HG02943 (cell line): ENCODE measurements around the gene CPZ.
"Not testable (repeated sequence)": the region's sequence is repeated elsewhere in the genome, so short reads cannot be mapped to it uniquely, and the experiment has no call there.

ENCODE experiments used
- ATAC-seq: cut with Tn5 transposase; IDR thresholded peaks from one replicate; pipeline ENCODE4 v1.9.1; 2021; ENCODE audit warnings: mild to moderate bottlenecking, low read depth, moderate library complexity; ENCODE audit not compliant: unreplicated experiment

The CPZ gene

DNA sequence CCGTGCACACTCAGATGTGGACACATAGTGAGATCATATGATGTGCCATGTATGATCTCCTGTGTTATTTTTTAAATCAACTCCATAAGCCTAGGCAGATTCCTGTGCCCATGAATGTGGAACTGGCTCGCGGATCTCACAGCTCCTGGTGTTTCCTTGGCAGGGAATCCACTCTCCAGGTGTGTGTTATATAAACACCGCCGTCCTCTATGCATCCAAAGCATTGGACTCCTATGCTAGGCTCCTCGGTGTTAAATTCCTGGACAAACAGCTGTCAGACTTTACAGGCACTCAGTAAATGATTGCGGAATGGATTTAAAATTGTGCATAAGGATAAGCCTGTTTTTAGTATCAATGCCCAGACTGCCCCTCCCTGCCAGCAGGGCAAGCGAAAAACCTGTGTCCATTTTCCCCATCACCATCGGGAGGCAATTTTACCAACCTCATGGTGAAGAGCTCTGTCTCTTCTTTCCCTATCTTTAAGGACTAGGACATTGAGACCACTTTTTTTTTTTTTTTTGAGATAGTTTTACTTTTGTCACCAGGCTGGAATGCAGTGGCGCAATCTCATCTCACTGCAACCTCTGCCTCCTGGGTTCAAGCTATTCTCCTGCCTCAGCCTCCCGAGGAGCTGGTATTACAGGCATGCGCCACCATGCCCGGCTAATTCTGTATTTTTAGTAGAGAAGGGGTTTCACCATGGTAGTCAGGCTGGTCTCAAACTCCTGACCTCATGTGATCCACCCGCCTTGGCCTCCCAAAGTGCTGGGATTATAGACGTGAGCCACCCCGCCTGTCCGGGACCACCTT lies 36.0 kb upstream of the CPZ start:
- no peak for ATAC-seq

DNA sequence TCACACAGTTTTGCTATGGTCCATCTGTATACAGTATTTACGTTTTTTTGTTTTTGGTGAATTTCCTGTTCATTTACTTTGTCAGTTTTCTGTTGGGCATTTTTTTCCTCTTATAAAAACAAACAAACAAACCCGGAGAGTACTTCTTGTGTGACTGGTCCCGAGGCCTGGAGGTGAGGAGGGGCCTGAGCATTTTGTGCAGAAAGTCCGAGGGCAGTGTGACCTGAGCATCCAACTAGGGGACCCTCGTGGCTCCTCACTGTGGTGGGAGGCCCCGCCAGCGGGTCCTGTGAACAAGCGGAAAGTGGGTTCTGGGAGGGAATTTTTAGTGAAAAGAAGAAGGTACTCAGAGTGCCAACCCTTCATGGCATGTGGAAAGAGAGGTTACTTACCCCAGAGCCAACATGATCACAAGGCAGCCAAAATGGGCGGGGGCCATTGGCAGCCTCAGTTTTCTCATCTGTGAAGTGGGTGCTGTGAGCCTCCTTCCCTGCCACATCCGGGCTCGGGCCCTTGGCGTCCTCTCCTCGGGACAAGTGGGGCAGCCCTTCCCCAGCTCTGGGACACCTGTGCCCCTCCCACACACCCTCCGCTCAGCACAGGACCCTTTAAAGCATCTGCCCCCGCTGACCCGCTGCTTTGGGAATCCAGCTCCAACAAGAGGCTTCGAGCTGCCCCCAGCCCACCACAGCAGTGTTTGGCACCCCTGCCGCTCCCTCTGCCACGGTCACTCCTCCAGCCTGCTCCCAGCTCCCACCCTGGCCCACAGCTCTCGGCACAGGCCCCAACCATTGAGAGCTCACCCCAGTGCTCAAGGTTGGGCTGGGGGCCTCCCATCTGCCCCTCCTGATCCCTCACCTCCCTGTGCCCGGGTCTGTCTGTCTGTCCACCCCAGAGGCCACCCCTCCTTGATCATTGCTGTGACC lies 35.2 kb upstream of the CPZ start:
- ATAC-seq = no peak

DNA sequence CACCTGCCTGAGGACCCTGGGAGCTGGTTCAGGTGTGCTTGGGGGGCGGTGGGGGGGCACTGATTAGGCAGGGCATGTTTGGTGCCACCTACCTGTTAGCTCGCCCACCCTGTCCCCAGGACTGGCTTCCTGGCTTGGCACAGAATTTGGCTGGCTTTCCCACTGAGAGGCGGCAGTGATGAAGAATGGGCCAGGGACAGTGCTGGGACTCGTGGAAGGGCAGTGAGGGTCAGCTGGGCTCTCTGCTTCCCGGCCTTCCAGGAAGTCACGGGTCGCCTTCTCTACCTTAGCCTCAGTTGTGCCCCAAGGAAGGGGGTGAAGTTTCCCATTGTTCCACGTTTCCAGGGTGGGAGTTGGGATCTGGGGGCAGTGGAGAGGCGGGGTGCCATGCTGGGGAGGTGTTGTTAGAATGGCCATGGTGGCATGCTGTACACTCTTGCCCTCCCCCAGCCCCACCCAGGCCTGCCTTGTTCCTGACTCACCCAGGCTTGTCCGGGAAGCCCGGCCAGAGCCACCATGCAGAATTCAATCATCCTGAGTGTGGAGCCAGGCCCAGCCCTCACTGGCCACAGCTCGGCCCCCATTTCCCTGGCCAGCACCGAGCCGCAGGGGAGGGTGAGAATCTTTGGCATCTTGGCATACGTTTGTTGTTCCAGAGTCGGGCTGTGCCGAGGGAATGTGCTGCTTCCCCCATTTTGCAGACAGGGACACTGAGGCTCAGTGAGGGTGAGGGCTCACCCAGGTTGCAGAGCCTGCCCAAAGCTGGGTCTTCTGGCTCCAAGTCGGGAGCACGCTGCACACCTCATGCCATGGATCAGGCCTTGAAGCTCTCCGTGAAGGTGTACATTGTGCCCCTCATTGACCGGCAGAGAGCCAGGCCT lies 34.2 kb upstream of the CPZ start:
- ATAC-seq = no peak

DNA sequence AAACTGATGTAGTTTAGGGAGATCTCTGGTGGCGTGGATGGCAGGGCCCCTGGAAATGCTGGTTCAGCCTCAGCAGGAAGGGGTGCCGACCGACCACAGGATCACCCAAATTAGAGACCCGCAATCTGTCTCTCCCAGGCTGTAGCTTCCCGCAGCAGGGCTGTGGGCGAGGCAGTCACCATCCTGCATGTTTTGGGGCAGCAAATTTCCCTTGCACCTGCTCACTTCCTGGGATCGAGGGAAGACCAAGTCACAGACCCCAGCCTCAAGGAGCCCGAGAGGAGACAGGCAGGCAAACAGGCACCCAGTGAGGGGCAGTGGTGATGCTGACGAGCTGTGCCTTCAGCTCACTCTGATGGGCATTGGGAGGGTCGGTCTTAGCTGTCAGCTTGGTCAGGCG lies 33.6 kb upstream of the CPZ start:
- ATAC-seq = no peak

DNA sequence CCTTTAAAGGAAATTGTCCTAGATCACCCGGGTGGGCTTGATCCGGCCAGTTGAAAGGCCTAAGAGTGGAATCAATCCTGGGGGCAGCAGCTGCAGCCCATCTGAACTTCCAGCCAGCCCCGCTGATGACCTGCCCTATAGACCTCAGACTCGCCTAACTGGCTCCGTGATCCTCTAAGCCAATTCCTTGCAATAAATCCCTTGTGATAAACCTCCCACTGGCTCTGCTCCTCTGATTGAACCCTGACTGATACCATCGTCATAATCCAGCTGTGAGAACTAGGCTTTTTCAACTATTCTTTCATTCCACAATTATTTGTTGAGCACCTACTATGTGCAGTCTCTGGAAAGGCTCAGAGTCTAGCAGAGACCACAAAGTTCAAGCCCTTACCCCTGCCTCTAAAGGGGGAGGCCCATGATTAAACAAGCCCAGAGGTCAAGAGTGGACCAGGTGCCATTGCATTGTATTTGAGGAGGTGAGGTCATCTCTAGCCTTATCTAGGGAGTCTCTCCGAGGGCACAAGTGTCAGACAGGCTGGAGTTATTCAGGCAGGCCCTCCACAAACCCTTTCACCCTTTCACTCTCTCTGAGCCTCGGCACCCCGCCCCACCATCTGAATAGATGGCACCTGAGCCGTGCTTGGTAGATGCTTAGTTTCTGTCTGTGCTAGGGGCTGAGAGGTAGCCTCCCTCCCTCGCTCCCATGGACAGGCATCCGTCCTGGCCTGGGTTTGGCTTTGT lies 32.9 kb upstream of the CPZ start:
- ATAC-seq = no peak

DNA sequence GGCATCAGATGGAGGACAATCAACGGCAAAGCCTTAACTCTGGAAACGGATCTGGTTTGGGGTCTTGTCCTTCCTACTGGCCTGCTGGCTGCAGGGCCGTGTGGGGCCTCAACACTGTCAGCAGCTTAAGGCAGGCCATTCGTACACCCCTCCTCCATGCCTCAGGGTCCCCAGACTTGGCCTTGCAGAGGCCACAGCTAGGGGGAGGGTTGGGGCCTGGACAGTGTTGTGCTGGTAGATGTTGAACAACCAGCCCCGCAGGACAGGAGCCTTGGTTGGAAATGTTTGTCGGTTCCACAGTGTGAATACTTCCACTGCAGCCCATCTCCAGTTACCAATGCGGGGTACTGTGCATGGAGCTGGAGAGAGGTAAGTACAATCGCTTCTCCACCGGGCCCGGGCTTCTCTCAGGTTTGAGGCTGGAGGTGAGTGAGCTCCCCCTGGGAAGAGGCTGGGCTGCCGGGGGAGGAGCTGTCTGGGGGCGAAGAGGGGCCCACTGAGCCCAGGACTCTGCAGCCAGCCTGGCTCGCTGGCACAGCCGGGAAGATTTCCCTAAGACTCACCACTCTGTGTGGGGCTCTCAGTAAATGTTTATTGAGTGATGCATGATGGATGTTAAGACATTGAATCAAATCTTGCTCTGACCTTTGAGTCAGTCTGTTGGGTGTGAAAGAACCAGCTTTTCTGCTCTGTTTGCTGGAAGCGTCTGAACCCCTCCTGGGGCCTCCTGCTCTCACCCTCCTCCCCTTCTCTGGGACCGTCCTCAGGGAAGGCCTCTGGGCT lies 32.1 kb upstream of the CPZ start:
- no peak for ATAC-seq

DNA sequence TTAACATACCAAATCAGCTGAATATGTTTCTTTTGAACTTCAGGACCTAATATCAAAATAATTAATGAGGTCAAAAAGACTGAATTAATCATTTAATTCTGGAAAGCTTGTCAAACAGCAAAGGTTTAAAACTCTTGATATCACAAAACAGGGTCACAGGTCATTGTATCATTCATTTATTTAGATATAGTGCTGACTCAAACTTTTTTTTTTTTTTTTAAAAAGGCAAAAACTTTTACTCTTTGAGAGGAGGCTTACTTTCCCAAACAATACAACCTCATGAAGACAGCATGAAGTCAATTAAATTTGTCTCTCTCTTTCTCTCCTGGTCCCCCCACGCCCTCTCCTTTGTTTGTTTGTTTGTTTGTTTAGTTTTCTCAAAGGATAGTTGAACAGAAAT lies 28.0 kb upstream of the CPZ start:
- no peak for ATAC-seq

DNA sequence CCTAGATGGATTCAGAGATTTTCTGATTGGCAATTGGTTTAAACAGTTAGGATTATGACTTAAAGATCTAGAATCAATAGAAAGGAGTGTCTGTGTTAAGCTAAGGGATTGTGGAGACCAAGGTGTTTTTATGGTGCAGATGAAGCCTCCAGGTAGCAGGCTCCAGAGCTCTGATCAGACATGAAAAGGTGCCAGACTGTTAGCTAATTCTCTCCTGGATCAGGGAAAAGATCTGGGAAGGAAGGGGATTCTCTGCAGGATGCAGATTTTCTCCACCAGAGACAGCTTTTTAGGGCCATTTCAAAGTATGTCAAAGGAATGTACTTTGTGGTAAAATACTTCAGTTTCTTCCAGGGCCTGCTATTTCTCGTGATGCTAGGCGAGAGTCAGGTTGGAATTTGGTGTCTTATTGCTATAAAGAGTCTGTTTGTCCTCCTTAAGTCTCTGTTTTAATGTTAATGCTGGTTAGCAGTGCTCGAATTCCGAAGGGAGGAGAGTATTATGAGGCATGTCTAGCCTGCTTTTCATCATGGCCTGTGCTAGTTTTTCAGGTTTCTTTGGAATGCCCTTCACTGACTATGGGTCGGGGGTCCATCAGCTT lies 24.4 kb upstream of the CPZ start:
- no peak for ATAC-seq

DNA sequence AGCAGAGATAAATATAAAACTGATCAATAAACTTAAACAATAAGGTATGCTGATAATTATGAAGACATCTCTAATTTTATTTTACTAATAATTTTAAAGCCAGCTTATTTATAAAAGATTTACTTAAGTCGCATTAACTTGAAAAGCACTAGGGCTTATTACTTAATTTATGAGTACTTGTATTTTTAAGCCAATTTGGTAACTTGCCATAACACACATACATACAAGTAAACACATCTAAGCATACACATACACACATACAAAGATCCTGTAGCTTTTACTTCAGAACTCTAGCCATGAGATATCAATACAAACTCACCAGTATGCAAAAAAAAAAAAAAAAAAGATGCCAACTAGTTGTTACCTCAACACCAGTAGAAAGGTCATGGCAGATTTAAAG lies 22.4 kb upstream of the CPZ start:
- no peak for ATAC-seq

DNA sequence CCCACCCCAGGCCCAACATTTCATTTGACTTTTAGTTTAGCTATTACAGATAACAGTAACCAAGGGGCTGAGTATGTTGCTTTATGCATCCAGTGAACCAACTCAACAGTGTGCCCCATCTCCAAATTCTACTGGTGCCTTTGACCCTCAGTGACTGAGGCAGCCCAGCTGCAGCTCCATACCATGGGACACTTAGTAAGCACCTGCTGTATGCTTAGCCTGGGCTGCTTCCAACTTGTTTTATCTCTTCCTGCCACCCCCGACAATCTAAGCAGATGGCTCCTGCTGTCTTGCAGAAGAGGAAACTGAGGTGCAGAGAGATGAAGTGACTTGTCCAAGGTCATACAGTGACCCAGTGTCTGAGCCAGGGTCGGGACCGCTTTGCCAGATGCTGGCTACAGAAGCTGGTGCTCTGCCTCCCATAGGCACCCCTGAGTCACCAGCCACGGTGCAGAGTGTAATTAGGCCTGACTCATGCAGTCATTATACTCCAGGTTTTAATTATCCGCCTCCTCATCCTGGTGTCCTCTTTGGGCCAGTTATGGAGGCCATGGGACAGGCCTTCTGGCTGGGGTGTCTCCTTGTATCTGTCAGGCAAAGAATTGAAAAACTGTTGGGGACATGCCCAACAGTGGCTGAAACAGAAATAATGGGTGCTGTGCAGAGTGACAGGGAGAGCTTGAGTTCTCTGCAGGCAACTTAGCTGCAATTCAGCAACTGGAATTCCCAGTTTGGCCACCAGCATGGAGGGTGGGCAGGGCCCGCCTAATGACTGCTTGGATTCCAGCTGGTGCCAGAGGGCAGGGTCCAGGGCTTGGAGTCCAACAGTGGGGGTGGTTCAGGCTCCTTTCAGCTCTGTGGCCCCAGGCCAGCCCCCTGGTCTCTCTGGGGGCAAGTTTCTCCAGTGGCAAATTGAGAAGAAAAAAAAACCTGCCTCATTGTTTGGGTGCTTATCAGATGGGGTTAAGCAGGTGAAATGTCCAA lies 20.6 kb upstream of the CPZ start:
- no peak for ATAC-seq

DNA sequence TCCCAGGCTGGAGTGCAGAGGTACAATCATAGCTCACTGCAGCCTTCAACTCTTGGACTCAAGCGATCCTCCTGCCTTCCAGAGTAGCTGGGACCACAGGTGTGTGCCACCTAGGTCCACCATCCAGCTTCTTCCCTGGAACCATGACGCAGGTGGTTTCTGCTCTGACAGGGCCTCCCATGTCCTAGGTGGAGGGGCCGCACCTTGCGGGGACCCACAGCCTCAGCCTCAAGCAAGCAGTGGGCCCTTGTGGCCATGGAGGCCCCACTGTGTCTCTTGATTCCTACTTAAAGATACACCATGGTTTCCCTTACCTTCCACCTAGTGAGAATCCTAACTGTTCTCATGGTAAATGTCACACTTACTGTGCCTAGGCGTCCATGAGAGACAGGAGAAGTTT lies 19.3 kb upstream of the CPZ start:
- ATAC-seq = no peak

DNA sequence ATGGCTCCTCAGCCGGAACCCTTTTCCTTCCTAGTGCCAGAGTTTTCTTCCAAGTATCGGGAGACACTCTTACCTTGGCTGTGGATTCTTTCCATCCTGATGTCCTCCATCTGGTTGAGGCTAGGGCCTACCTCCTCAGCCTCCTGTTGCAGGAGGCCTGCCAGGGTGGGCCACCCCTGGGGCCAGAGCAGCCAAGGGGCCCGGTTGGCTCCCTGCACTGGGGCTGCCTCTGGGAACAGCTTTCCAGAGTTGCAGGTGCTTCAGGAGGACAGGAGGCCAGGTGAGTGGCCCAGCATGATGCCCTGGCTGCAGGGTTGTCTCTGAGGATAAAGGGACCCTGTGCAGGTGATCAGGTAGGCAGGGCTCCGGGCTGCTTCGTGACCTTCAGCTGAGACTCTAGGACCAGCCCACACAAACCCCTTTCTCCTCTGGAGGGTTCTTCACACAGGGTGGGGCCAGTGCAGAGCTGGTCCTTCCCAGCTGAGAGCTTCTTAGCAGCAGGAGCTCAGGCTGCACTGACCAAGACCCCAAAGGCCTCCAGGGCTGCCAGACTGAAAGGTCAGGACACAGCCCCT lies 17.7 kb upstream of the CPZ start:
- ATAC-seq = no peak

DNA sequence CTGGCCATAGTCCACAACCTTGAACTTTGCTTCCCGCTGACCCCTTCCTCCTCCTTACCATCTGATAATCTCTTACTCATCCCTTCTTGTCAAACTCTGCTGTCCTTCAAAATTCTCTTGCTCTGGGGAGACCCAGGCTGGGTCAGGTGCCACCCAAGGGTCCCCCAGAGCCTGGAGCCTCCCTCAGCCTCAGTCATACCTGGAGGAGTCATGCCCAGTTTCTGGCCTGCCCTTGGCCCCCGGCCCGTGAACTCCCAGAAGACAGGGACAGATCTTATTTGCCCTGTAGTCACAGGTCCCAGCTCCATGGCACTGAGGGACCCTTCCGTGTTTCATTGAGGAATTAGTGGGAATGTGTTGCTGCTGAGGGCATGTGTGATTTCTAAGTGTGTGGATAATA lies 17.1 kb upstream of the CPZ start:
- no peak for ATAC-seq

DNA sequence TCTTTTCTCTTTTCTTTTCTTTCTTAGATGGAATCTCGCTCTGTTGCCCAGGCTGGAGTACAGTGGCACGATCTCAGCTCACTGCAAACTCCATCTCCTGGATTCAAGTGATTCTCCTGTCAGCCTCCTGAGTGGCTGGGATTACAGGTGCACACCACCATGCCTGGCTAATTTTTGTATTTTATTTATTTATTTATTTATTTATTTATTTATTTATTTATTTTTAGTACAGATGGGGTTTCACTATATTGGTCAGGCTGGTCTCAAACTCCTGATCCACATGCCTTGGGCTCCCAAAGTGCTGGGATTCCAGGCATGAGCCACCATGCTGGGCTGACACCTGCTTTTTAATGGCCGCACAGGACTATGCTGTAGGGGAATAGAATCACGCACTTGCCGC lies 16.0 kb upstream of the CPZ start:
- ATAC-seq = not testable (repeated sequence)

DNA sequence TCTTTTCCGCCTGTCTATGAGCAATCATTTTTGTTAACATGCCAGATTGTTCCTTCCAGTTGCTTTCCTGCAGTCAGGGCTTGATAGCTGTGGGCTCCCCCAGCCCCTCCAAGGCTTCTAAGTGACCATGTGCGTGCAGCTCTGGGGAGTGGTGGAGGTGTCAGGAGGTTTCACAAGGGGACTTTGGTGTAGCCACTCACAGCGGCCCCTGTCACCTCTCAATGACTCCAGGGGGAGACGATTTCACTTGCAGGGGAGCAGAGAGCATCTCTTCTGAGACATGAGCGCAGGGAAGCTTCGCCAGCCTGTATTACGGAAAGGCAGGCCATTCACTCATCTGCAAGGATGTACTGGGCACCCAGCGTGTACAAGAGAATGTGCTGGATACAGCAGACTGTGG lies 15.5 kb upstream of the CPZ start:
- no peak for ATAC-seq

DNA sequence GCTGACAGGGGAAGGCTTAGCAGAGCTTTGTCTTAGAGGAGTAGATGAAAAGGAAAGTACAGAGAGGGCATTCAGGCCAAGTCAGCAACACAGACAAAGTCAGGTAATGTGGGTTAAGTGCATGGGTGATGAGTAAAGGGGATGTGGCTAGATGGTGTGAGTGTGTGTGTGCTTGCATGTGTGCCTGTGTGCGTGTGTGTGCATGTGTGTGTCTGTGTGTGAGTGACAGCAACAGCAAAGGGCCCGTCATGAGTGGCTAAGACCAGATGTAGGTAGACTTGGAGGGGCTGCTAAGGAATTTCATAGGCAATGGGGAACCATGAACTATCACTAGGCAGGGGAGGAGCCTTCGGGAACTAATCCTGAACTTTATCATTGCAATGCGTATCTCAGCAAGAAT lies 14.6 kb upstream of the CPZ start:
- ATAC-seq = no peak

DNA sequence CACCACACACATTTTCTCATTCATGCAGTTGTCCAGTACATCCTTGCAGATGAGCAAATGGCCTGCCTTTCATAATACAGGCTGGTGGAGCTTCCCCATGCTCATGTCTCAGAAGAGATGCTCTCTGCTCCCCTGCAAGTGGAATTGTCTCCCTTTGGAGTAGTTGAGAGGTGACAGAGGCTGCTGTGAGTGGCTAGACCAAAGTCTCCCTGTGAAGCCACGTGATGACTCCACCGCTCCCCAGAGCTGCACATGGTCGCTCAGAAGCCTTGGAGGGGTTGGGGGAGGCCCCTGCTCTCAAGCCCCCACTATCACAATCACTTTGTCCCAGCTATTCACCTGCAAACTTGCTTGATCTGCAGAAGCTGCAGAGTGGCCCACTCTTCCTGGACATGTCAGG lies 13.8 kb upstream of the CPZ start:
- ATAC-seq = no peak
